OCI-LY1 (cell line): ENCODE results near the gene CHST15.

ENCODE experiments used
- EZH2 ChIP-seq: fragments of 200-600 bp; sonication (generic), shearing (Covaris generic); IDR thresholded peaks from 2 replicates; pipeline ENCODE4 v1.8.0; 2017; ENCODE audit warnings: borderline replicate concordance, mixed run types, mild to moderate bottlenecking, antibody characterized with exemption, low read length, moderate library complexity, mixed read lengths
- TF ChIP-seq, protein P1 (sequence below): fragments of 200-600 bp; sonication (generic), shearing (Covaris generic); IDR thresholded peaks from 2 replicates; pipeline ENCODE4 v1.5.1; 2017; ENCODE audit warnings: mild to moderate bottlenecking, antibody characterized with exemption, low read length, moderate library complexity, mixed read lengths

GRCh38 chr10:124060148-124060720 is 33.2 kb downstream of the CHST15 start:
- TF ChIP-seq, protein P1, sequence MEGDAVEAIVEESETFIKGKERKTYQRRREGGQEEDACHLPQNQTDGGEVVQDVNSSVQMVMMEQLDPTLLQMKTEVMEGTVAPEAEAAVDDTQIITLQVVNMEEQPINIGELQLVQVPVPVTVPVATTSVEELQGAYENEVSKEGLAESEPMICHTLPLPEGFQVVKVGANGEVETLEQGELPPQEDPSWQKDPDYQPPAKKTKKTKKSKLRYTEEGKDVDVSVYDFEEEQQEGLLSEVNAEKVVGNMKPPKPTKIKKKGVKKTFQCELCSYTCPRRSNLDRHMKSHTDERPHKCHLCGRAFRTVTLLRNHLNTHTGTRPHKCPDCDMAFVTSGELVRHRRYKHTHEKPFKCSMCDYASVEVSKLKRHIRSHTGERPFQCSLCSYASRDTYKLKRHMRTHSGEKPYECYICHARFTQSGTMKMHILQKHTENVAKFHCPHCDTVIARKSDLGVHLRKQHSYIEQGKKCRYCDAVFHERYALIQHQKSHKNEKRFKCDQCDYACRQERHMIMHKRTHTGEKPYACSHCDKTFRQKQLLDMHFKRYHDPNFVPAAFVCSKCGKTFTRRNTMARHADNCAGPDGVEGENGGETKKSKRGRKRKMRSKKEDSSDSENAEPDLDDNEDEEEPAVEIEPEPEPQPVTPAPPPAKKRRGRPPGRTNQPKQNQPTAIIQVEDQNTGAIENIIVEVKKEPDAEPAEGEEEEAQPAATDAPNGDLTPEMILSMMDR: no peak
- no peak for TF ChIP-seq EZH2
